SK-N-SH treated with all-trans-retinoic acid at 6 μM for 48 hours (cell line): ENCODE results near the gene PARP8.
"Not testable (repeated sequence)": the region's sequence is repeated elsewhere in the genome, so short reads cannot be mapped to it uniquely, and the experiment has no call there.

Experiments
- ATAC-seq: fragments of 200-7000 bp; cut with Tn5 transposase; 3 replicates; pipeline ENCODE4 v1.9.1; 2020; ENCODE audit warnings: mild to moderate bottlenecking, moderate library complexity
- ARNTL ChIP-seq: fragments of 450-650 bp; formaldehyde crosslinking; IDR thresholded peaks from 2 replicates; pipeline ENCODE4 v1.5.0; 2020; ENCODE audit warnings: low read depth, mild to moderate bottlenecking, moderate library complexity, borderline replicate concordance
- BACH2 ChIP-seq: fragments of 250-450 bp; sonication (Bioruptor Pico); IDR thresholded peaks from 2 replicates; pipeline ENCODE4 v1.9.0; 2021; ENCODE audit warnings: mild to moderate bottlenecking, borderline replicate concordance
- CREB5 ChIP-seq: fragments of 250-450 bp; sonication (Bioruptor Pico); IDR thresholded peaks from 2 replicates; pipeline ENCODE4 v1.5.1; 2020; ENCODE audit warnings: low read depth, mild to moderate bottlenecking, moderate library complexity
- CSDC2 ChIP-seq: fragments of 250-450 bp; sonication (Bioruptor Pico); IDR thresholded peaks from 2 replicates; pipeline ENCODE4 v1.5.0; 2020; ENCODE audit warnings: mild to moderate bottlenecking, moderate library complexity
- ESRRG ChIP-seq: fragments of 250-450 bp; sonication (Bioruptor Pico); IDR thresholded peaks from 2 replicates; pipeline ENCODE4 v1.6.1; 2021; ENCODE audit warnings: mild to moderate bottlenecking
- ISL1 ChIP-seq: fragments of 250-450 bp; sonication (Bioruptor Pico); IDR thresholded peaks from 2 replicates; pipeline ENCODE4 v2.1.2; 2022; ENCODE audit warnings: mild to moderate bottlenecking, moderate library complexity
- OSR1 ChIP-seq: fragments of 250-450 bp; sonication (Bioruptor Pico); IDR thresholded peaks from 2 replicates; pipeline ENCODE4 v1.8.0; 2022; ENCODE audit warnings: moderate library complexity, mild to moderate bottlenecking, inconsistent platforms
- PATZ1 ChIP-seq: fragments of 250-450 bp; sonication (Bioruptor Pico); IDR thresholded peaks from 2 replicates; pipeline ENCODE4 v1.8.0; 2020; ENCODE audit warnings: mild to moderate bottlenecking, moderate library complexity, borderline replicate concordance
- POU6F1 ChIP-seq: fragments of 250-450 bp; sonication (Bioruptor Pico); IDR thresholded peaks from 2 replicates; pipeline ENCODE4 v1.8.0; 2021; ENCODE audit warnings: low read depth, mild to moderate bottlenecking, moderate library complexity, borderline replicate concordance
- PPARA ChIP-seq: fragments of 250-450 bp; sonication (Bioruptor Pico); IDR thresholded peaks from 2 replicates; pipeline ENCODE4 v1.5.0; 2020; ENCODE audit warnings: mild to moderate bottlenecking, borderline replicate concordance
- RARB ChIP-seq: fragments of 250-450 bp; sonication (Bioruptor Pico); IDR thresholded peaks from 2 replicates; pipeline ENCODE4 v1.8.0; 2021; ENCODE audit warnings: mild to moderate bottlenecking, moderate library complexity
- SNAI2 ChIP-seq: fragments of 250-450 bp; sonication (Bioruptor Pico); IDR thresholded peaks from 2 replicates; pipeline ENCODE4 v1.5.0; 2020; ENCODE audit warnings: mild to moderate bottlenecking, moderate library complexity
- TCF4 ChIP-seq: fragments of 250-450 bp; sonication (Bioruptor Pico); IDR thresholded peaks from 2 replicates; pipeline ENCODE4 v1.8.0; 2021; ENCODE audit warnings: mild to moderate bottlenecking, moderate library complexity, borderline replicate concordance
- TOX ChIP-seq: fragments of 250-450 bp; sonication (Bioruptor Pico); IDR thresholded peaks from 2 replicates; pipeline ENCODE4 v1.8.0; 2021; ENCODE audit warnings: mild to moderate bottlenecking, moderate library complexity, borderline replicate concordance
- ZC3H10 ChIP-seq: fragments of 250-450 bp; sonication (Bioruptor Pico); IDR thresholded peaks from 2 replicates; pipeline ENCODE4 v1.5.1; 2021; ENCODE audit warnings: mild to moderate bottlenecking, moderate library complexity
- ZFP3 ChIP-seq: fragments of 250-450 bp; sonication (Bioruptor Pico); IDR thresholded peaks from 2 replicates; pipeline ENCODE4 v1.5.0; 2020; ENCODE audit warnings: mild to moderate bottlenecking, moderate library complexity
- ZFP30 ChIP-seq: fragments of 450-650 bp; formaldehyde crosslinking; IDR thresholded peaks from 2 replicates; pipeline ENCODE4 v1.5.0; 2022; ENCODE audit warnings: mild to moderate bottlenecking, moderate library complexity
- ZNF565 ChIP-seq: fragments of 450-650 bp; formaldehyde crosslinking; conservative IDR thresholded peaks from 2 replicates; pipeline ENCODE4 v1.5.0; 2020; ENCODE audit warnings: low read depth, mild to moderate bottlenecking, moderate library complexity
- ZNF70 ChIP-seq: fragments of 450-650 bp; formaldehyde crosslinking; IDR thresholded peaks from 2 replicates; pipeline ENCODE4 v1.5.0; 2020; ENCODE audit warnings: mild to moderate bottlenecking, moderate library complexity
- TF ChIP-seq, protein P1 (sequence below): fragments of 250-450 bp; sonication (Bioruptor Pico); IDR thresholded peaks from 2 replicates; pipeline ENCODE4 v1.5.1; 2021; ENCODE audit warnings: mild to moderate bottlenecking, moderate library complexity
- TF ChIP-seq, protein P2 (sequence below): fragments of 250-450 bp; sonication (Bioruptor Pico); IDR thresholded peaks from 2 replicates; pipeline ENCODE4 v1.5.0; 2020; ENCODE audit warnings: mild to moderate bottlenecking, moderate library complexity

The PARP8 gene

GRCh38 chr5:50807661-50808060 lies 141.2 kb downstream of the PARP8 start:
- TF ChIP-seq ZFP3 (CRISPR knock-in tag): no peak
- TF ChIP-seq POU6F1: no peak
- TF ChIP-seq SNAI2 (CRISPR knock-in tag): no peak
- TF ChIP-seq ZC3H10 (CRISPR knock-in tag): no peak
- TF ChIP-seq ESRRG (CRISPR knock-in tag): no peak
- TF ChIP-seq ARNTL (CRISPR knock-in tag): no peak
- no peak for TF ChIP-seq ZNF70 (CRISPR knock-in tag)
- no peak for TF ChIP-seq TCF4
- TF ChIP-seq OSR1: no peak
- no peak for TF ChIP-seq CSDC2
- no peak for TF ChIP-seq CREB5 (CRISPR knock-in tag)
- no peak for ATAC-seq

GRCh38 chr5:50808406-50808805 lies 142.0 kb downstream of the PARP8 start:
- no peak for TF ChIP-seq ISL1 (CRISPR knock-in tag)
- no peak for TF ChIP-seq ZFP3 (CRISPR knock-in tag)
- no peak for TF ChIP-seq PATZ1
- no peak for TF ChIP-seq ZFP30 (CRISPR knock-in tag)
- TF ChIP-seq POU6F1: no peak
- no peak for TF ChIP-seq BACH2 (CRISPR knock-in tag)
- TF ChIP-seq CSDC2: no peak
- no peak for TF ChIP-seq SNAI2 (CRISPR knock-in tag)
- TF ChIP-seq, protein P1, sequence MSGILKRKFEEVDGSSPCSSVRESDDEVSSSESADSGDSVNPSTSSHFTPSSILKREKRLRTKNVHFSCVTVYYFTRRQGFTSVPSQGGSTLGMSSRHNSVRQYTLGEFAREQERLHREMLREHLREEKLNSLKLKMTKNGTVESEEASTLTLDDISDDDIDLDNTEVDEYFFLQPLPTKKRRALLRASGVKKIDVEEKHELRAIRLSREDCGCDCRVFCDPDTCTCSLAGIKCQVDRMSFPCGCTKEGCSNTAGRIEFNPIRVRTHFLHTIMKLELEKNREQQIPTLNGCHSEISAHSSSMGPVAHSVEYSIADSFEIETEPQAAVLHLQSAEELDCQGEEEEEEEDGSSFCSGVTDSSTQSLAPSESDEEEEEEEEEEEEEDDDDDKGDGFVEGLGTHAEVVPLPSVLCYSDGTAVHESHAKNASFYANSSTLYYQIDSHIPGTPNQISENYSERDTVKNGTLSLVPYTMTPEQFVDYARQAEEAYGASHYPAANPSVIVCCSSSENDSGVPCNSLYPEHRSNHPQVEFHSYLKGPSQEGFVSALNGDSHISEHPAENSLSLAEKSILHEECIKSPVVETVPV (CRISPR knock-in tag): no peak
- TF ChIP-seq ESRRG (CRISPR knock-in tag): no peak
- TF ChIP-seq ZNF70 (CRISPR knock-in tag): no peak
- no peak for TF ChIP-seq TOX
- no peak for TF ChIP-seq ZNF565
- TF ChIP-seq ZC3H10 (CRISPR knock-in tag): no peak
- no peak for TF ChIP-seq RARB (CRISPR knock-in tag)
- ATAC-seq: no peak

GRCh38 chr5:50811746-50812145 lies 145.3 kb downstream of the PARP8 start:
- ATAC-seq: not testable (repeated sequence)

DNA sequence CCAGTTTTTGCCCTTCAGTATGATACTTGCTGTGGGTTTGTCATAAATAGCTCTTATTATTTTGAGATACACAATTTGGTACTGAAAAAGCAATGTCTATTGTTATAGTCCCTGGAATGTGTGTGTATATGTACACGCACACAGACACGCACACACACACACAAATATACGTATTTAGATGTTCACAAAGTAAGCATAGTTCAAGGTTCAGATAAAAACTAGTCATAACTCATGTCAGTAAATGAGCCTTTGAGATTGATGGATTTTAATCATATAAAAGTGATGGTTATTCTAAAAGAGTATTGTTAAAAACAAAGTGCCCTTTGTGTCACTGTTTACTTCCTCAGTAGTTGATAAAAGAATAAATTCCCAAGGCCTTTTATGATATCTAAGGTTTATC lies 147.3 kb downstream of the PARP8 start:
- ATAC-seq: no peak

More for the DNA sequence above, 147.3 kb downstream of the PARP8 start:
- TF ChIP-seq PPARA (CRISPR knock-in tag) (no peak), CREB5 (CRISPR knock-in tag) (no peak), OSR1 (no peak), ZFP3 (CRISPR knock-in tag) (no peak), ESRRG (CRISPR knock-in tag) (no peak), ZFP30 (CRISPR knock-in tag) (no peak), ZC3H10 (CRISPR knock-in tag) (no peak), TOX (no peak), SNAI2 (CRISPR knock-in tag) (no peak), TCF4 (no peak)
- TF ChIP-seq, protein P1 (CRISPR knock-in tag): no peak
- TF ChIP-seq, protein P2, sequence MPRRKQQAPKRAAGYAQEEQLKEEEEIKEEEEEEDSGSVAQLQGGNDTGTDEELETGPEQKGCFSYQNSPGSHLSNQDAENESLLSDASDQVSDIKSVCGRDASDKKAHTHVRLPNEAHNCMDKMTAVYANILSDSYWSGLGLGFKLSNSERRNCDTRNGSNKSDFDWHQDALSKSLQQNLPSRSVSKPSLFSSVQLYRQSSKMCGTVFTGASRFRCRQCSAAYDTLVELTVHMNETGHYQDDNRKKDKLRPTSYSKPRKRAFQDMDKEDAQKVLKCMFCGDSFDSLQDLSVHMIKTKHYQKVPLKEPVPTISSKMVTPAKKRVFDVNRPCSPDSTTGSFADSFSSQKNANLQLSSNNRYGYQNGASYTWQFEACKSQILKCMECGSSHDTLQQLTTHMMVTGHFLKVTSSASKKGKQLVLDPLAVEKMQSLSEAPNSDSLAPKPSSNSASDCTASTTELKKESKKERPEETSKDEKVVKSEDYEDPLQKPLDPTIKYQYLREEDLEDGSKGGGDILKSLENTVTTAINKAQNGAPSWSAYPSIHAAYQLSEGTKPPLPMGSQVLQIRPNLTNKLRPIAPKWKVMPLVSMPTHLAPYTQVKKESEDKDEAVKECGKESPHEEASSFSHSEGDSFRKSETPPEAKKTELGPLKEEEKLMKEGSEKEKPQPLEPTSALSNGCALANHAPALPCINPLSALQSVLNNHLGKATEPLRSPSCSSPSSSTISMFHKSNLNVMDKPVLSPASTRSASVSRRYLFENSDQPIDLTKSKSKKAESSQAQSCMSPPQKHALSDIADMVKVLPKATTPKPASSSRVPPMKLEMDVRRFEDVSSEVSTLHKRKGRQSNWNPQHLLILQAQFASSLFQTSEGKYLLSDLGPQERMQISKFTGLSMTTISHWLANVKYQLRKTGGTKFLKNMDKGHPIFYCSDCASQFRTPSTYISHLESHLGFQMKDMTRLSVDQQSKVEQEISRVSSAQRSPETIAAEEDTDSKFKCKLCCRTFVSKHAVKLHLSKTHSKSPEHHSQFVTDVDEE (CRISPR knock-in tag): no peak
